ENCODE data around the gene PHYHIPL. TPM values are rescaled to one million over a fixed set of nuclear protein-coding genes. Genes with fewer than 3 reads are reported as not detected.

PHYHIPL gene
- total and polyA plus RNA-seq, 2 of the 4 experiments (the other 2 are of a cell fraction): not detected

DNA sequence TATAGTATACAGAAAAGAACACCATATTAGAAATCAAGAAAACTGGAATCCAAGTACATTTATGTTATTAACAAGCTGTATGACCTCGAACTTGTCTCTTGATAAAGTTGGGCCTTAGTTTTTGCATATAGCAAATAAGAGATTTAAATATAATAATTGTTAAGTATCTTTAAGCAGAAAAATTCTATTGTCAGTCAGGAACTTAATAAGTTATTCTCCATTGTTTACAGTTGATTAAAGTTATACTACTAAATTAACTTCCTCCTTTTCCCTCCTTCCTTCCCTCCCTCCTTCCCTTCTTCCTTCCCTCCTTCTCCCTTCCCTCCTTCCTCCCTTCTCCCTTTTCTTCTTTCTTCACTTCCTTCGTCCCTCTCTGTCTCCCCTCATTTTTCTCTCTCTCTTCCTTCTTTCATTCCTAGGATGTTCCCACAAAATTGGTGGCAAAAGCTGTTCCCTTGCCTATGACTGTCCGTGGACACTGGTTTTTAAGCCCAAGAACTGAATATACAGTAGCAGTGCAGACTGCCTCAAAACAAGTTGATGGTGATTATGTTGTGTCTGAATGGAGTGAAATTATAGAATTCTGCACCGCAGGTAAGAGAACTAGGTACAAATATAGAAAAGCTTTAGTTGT lies 59.7 kb downstream of the PHYHIPL start:
- no peaks in the 10 kb centered on the region for H4K20me1 ChIP-seq (ENCODE audit: insufficient read depth, low read length)
- H3K4me1 ChIP-seq (ENCODE audit: control insufficient read depth, insufficient read depth, low read length): no peaks in the 10 kb centered on the region
- no peak overlapping the region for H3K56ac ChIP-seq (ENCODE audit: extremely low read depth, insufficient read depth, low read length)
- no TSS peak for BruUV-seq (replicated peaks)
- H2BK15ac ChIP-seq (ENCODE audit: low read depth, low read length): no peak overlapping the region
- no peak overlapping the region for H2AFZ ChIP-seq (replicated peaks; ENCODE audit: low read length, poor library complexity)
- no peak overlapping the region for H3K23ac ChIP-seq (ENCODE audit: low read depth, low read length)
- intact Hi-C loops (cut with micrococcal nuclease) (loop anchor here (10.0 kb wide), 1 partner anchor 969 kb away; no protein-coding TSS in a partner anchor), in situ Hi-C loops (cut with MboI; ENCODE audit: low sequenced_read_pairs) (no loop called here), dilution Hi-C loops (cut with HindIII; ENCODE audit: low sequenced_read_pairs, unreplicated experiment) (no loop called here)
- H3K9ac ChIP-seq (ENCODE audit: low read depth, low read length): no peak overlapping the region
- no peak overlapping the region for H3K14ac ChIP-seq (replicated peaks; ENCODE audit: low read depth, low read length)
- POLR2A ChIA-PET (ENCODE audit: unreplicated experiment): interaction anchor here (0.7 kb wide), 1 partner anchor 147 kb away, joined by 9 read pairs; no protein-coding TSS in a partner anchor
- no peak overlapping the region for H2BK5ac ChIP-seq (ENCODE audit: low read depth, low read length, poor library complexity, severe bottlenecking)
- H2BK120ac ChIP-seq (ENCODE audit: low read depth, low read length): no peak overlapping the region
- no peak for TF ChIP-seq MAFK (IDR thresholded peaks at IDR 0.05; ENCODE audit: low read depth, low read length)
- TF ChIP-seq RCOR1 (IDR thresholded peaks at IDR 0.05; ENCODE audit: insufficient replicate concordance, low read length): no peak
- TF ChIP-seq FOS (IDR thresholded peaks at IDR 0.05; ENCODE audit: low read depth, low read length): no peak
- TF ChIP-seq RAD21 (IDR thresholded peaks at IDR 0.05; ENCODE audit: low read length): no peak
- TF ChIP-seq NFE2L2 (IDR thresholded peaks at IDR 0.05; ENCODE audit: low read depth, low read length): no peak
- TF ChIP-seq, protein P1, sequence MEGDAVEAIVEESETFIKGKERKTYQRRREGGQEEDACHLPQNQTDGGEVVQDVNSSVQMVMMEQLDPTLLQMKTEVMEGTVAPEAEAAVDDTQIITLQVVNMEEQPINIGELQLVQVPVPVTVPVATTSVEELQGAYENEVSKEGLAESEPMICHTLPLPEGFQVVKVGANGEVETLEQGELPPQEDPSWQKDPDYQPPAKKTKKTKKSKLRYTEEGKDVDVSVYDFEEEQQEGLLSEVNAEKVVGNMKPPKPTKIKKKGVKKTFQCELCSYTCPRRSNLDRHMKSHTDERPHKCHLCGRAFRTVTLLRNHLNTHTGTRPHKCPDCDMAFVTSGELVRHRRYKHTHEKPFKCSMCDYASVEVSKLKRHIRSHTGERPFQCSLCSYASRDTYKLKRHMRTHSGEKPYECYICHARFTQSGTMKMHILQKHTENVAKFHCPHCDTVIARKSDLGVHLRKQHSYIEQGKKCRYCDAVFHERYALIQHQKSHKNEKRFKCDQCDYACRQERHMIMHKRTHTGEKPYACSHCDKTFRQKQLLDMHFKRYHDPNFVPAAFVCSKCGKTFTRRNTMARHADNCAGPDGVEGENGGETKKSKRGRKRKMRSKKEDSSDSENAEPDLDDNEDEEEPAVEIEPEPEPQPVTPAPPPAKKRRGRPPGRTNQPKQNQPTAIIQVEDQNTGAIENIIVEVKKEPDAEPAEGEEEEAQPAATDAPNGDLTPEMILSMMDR (conservative IDR thresholded peaks at IDR 0.05; ENCODE audit: low read depth, low read length): no peak
- no peak for TF ChIP-seq POLR2A (IDR thresholded peaks at IDR 0.05; ENCODE audit: low read depth, low read length)
- no peak for TF ChIP-seq MAZ (IDR thresholded peaks at IDR 0.05; ENCODE audit: borderline replicate concordance, low read depth, low read length)
- TF ChIP-seq CEBPB (IDR thresholded peaks at IDR 0.05; ENCODE audit: low read depth, low read length): no peak
- no peak for TF ChIP-seq BHLHE40 (IDR thresholded peaks at IDR 0.05; ENCODE audit: low read depth, low read length)
- no peak overlapping the region for H3K4me2 ChIP-seq (ENCODE audit: low read depth, low read length)
- no peaks in the 10 kb centered on the region for H3K36me3 ChIP-seq (ENCODE audit: control insufficient read depth, insufficient read depth, low read length)
- H3K79me1 ChIP-seq (ENCODE audit: low read depth in 1 of 2, low read length in 2 of 2): no peaks in the 10 kb centered on the region
- no CpG with 5 or more reads among the region's 4 CpGs for WGBS, 2 experiments (ENCODE audit: extremely low coverage in 2 of 2, insufficient read length in 1 of 2)
- no peak for ATAC-seq (ENCODE audit: low read depth)
- H3K9me1 ChIP-seq (ENCODE audit: insufficient read depth, low read length): no peaks in the 10 kb centered on the region
- no peaks in the 10 kb centered on the region for H3K27me3 ChIP-seq (ENCODE audit: control insufficient read depth, insufficient read depth, low read length)
- no peak overlapping the region for H3K18ac ChIP-seq (ENCODE audit: low read depth, low read length)
- H2AK9ac ChIP-seq (replicated peaks; ENCODE audit: low read depth, low read length, poor library complexity): no peak overlapping the region
- H4K8ac ChIP-seq (ENCODE audit: low read depth in 2 of 2, low read length in 2 of 2): no peak overlapping the region
- no peak overlapping the region for H3K4ac ChIP-seq (ENCODE audit: low read depth, low read length)
- H2AK5ac ChIP-seq (ENCODE audit: low read depth, low read length): no peak overlapping the region
- no peak overlapping the region for H3K27ac ChIP-seq (ENCODE audit: insufficient read depth, low read length)
- H2BK20ac ChIP-seq (ENCODE audit: low read depth, low read length): no peak overlapping the region
- H4K91ac ChIP-seq (ENCODE audit: insufficient read depth, low read depth, low read length): no peak overlapping the region
- CTCF ChIA-PET: interaction anchor here (1.2 kb wide), 1 partner anchor 344 kb away, joined by 3 read pairs; no protein-coding TSS in a partner anchor
- DNase-seq: no peak
- H3K4me3 ChIP-seq (ENCODE audit: insufficient read depth, low read depth, low read length): no peak overlapping the region
- H3K9me3 ChIP-seq (ENCODE audit: control insufficient read depth, insufficient read depth, low read length): no peaks in the 10 kb centered on the region
- no peak overlapping the region for H4K5ac ChIP-seq (ENCODE audit: low read depth, low read length)
